HG03378 (cell line): ENCODE measurements around the gene OR52E5.

Experiments used
- ATAC-seq: cut with Tn5 transposase; IDR thresholded peaks from one replicate; pipeline ENCODE4 v1.9.1; 2021; ENCODE audit warnings: mild to moderate bottlenecking, moderate library complexity; ENCODE audit not compliant: unreplicated experiment

The OR52E5 gene

GRCh38 chr11:5932671-5933070 is 39.7 kb downstream of the OR52E5 start:
- ATAC-seq: no peak

DNA sequence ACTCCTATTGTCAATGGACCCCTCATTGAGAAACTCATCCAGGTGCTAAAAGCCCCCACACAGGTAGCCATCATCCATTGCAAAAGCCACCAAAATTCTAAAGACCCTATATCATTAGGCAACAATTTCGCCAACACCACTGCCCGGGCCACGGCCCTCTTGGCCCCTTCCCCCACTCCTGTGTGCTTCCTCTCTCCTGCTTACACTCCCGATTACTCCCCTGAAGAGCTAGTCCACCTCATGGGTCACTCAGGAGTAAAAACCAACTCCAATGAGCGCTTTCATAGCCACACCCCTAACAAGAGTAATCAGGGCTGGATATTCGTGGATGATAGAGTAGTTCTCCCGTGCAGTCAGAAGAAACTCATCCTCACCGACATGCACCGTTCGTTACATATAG is 40.1 kb downstream of the OR52E5 start:
- no peak for ATAC-seq

GRCh38 chr11:5937868-5938602 is 45.0 kb downstream of the OR52E5 start:
- no peak for ATAC-seq

DNA sequence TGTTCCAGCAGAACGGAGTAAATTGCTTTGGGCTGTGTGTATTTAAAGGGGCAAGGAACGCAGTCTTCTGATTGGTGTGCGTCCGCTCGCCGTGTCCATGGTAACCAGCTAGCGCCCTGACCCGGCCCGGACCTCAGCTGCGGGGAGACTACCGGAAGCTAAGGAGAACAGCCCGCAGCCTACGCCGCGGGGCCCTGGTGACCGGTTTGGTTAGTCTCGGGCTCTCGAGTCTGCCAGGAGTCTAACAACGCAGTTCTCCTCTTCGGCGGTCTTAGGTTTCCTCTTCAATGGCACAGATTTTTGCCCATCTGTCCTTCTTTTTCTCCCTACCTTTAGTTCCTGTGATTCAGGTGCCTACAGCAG is 45.6 kb downstream of the OR52E5 start:
- ATAC-seq: no peak

GRCh38 chr11:5940748-5941147 is 47.7 kb downstream of the OR52E5 start:
- ATAC-seq: no peak

DNA sequence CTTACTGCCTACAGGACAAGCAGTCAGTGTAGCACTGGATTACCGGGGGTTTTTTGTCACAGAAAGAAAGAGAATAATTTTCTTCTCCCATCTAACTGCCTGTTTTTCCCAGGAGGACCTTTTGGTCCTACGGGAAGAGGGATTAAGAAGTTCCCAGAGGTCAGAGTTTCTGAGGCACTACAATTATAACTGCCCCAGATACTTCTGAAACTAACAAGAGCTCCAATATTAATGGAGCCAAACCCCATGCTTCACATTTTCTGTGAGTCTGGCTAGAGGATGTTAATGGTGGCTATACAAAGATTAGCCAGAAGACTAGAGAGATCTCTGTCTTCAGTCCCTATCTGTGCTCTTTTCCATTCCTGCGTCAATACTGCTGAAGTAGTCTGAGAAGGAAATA is 48.9 kb downstream of the OR52E5 start, which contains the start of gene OR56A3:
OR56A3 (plus strand) TSS at position 301 of the 400 bp plus-strand sequence. CDS start 5,096 bp downstream, outside the sequence.
- ATAC-seq: no peak
